LoVo (cell line): ENCODE results near the gene WWOX.

Source experiments
- DNase-seq: peaks from one replicate; pipeline ENCODE4 v3.0.0-alpha.2; 2016; ENCODE audit warnings: low spot score

The WWOX gene

GRCh38 chr16:78768226-78768625 lies 668.8 kb downstream of the WWOX start:
- no peak for DNase-seq

GRCh38 chr16:78768718-78769117 lies 669.3 kb downstream of the WWOX start:
- no peak for DNase-seq

GRCh38 chr16:78770353-78771091 lies 671.1 kb downstream of the WWOX start:
- no peak for DNase-seq

- no peak for DNase-seq
Measured at GRCh38 chr16:78773291-78773702, 673.8 kb downstream of the WWOX start.

- no peak for DNase-seq
Measured at GRCh38 chr16:78773706-78774105, 674.3 kb downstream of the WWOX start.

GRCh38 chr16:78775161-78775561 lies 675.7 kb downstream of the WWOX start:
- DNase-seq: no peak

- no peak for DNase-seq
Measured at GRCh38 chr16:78778101-78779004, 678.9 kb downstream of the WWOX start.

- no peak for DNase-seq
Measured at GRCh38 chr16:78780808-78781207, 681.4 kb downstream of the WWOX start.

- no peak for DNase-seq
Measured at GRCh38 chr16:78782572-78782971, 683.1 kb downstream of the WWOX start.

- no peak for DNase-seq
Measured at GRCh38 chr16:78783570-78784079, 684.2 kb downstream of the WWOX start.

GRCh38 chr16:78784771-78785170 lies 685.3 kb downstream of the WWOX start:
- no peak for DNase-seq

GRCh38 chr16:78785218-78785617 lies 685.8 kb downstream of the WWOX start:
- DNase-seq: no peak

- DNase-seq: no peak
Measured at GRCh38 chr16:78786635-78787034, 687.2 kb downstream of the WWOX start.

- DNase-seq: no peak
Measured at GRCh38 chr16:78788276-78788675, 688.8 kb downstream of the WWOX start.

GRCh38 chr16:78788696-78789095 lies 689.2 kb downstream of the WWOX start:
- no peak for DNase-seq

GRCh38 chr16:78789561-78789960 lies 690.1 kb downstream of the WWOX start:
- DNase-seq: no peak

- no peak for DNase-seq
Measured at GRCh38 chr16:78791011-78791410, 691.6 kb downstream of the WWOX start.

- DNase-seq: no peak
Measured at GRCh38 chr16:78791926-78792325, 692.5 kb downstream of the WWOX start.

GRCh38 chr16:78792952-78793351 lies 693.5 kb downstream of the WWOX start:
- DNase-seq: no peak

- no peak for DNase-seq
Measured at GRCh38 chr16:78794581-78795250, 695.3 kb downstream of the WWOX start.

GRCh38 chr16:78795433-78795832 lies 696.0 kb downstream of the WWOX start:
- DNase-seq: no peak

- no peak for DNase-seq
Measured at GRCh38 chr16:78796221-78796866, 696.9 kb downstream of the WWOX start.
